Small intestine (tissue), 7 donors: ENCODE measurements around the gene CD247. TPM values are rescaled to one million over a fixed set of nuclear protein-coding genes. Genes with fewer than 3 reads are reported as not detected.
A peak's percentile ranks its signal among the peaks of the same experiment; 100 is the strongest.

Experiments used
- DNase-seq, 2 donors: peaks; one replicate each; pipeline versions ENCODE4 v3.0.0 to v3.0.0-alpha.2; 2013
- FAIRE-seq: peaks from 2 replicates; lab custom pipeline; 2012; peaks lifted over from hg19 to GRCh38; lab: Jason Lieb, UNC
- H3K27ac ChIP-seq, 3 donors: one replicate each; pipeline ENCODE4 v1.5.1; 2013; ENCODE audit warnings: low read length in 2 of 3, mild to moderate bottlenecking in 2 of 3, control low read depth in 1 of 3, inconsistent platforms in 1 of 3, low read depth in 1 of 3, moderate library complexity in 1 of 3
- H3K27me3 ChIP-seq, 3 donors: one replicate each; pipeline ENCODE4 v1.6.1; 2013; ENCODE audit warnings: low read length in 3 of 3, inconsistent platforms in 1 of 3; ENCODE audit not compliant: control insufficient read depth in 3 of 3, insufficient read depth in 3 of 3
- H3K36me3 ChIP-seq, 3 donors: one replicate each; pipeline ENCODE4 v1.6.1; 2013; ENCODE audit warnings: low read length in 3 of 3, inconsistent platforms in 1 of 3, low read depth in 1 of 3, mild to moderate bottlenecking in 1 of 3, moderate library complexity in 1 of 3; ENCODE audit not compliant: control insufficient read depth in 3 of 3, insufficient read depth in 2 of 3
- H3K4me1 ChIP-seq, 3 donors: one replicate each; pipeline ENCODE4 v1.6.1; 2013; ENCODE audit warnings: low read length in 2 of 3, inconsistent platforms in 1 of 3, low read depth in 1 of 3, mild to moderate bottlenecking in 1 of 3, moderate library complexity in 1 of 3; ENCODE audit not compliant: control insufficient read depth in 3 of 3, insufficient read depth in 2 of 3
- H3K4me3 ChIP-seq, 3 donors: one replicate each; pipeline ENCODE4 v1.5.1; 2013; ENCODE audit warnings: low read length in 3 of 3, control low read depth in 1 of 3, inconsistent platforms in 1 of 3, low read depth in 1 of 3, mild to moderate bottlenecking in 1 of 3, moderate library complexity in 1 of 3
- H3K9me3 ChIP-seq, 2 donors: one replicate each; pipeline ENCODE4 v1.6.1; 2013; ENCODE audit warnings: low read depth in 1 of 2, low read length in 1 of 2; ENCODE audit not compliant: control insufficient read depth in 2 of 2, insufficient read depth in 1 of 2
- WGBS, 3 donors: extraction: QIAGEN DNeasy Blood & Tissue Kit; methylation state at CpG; one replicate each; pipeline ENCODE4 v1.1.7; 2013; 5-methylcytosine and 5-hydroxymethylcytosine counted together
- polyA plus RNA-seq, 4 donors: library from polyadenylated mRNA; stranded (reverse) in 3 of 4; unstranded in 1 of 4; fragments of 200-250 nt in 3 of 4; fragments of 120-200 nt in 1 of 4; gene quantifications; one replicate each; pipeline versions ENCODE4 v1.2.1 to v1.2.3, GENCODE V29; 2013
- donor health status: healthy with polysubstance abuse.
- donor health status: control.
- donor health status: control.
- donor health status: Bipolar disorder and iron deficiency.
- donor health status: healthy.

The CD247 gene
- polyA plus RNA-seq, 4 donors = 0.45 to 5.0 (median 3.2) TPM

- 84 to 87% (median 85%) methylated on average over 5 of the region's 5 CpGs for WGBS, 3 donors
These were observed 46.8 kb downstream of the CD247 start for GRCh38 chr1:167471568-167471967.

GRCh38 chr1:167469280-167469965 is 48.9 kb downstream of the CD247 start:
- Histone ChIP-seq H3K4me1 (peaks cover 0 to 5% (median 0%) of the 10 kb centered on the region in 3 donors), H3K27me3 (no peaks in the 10 kb centered on the region), H3K27ac (no peak overlapping the region), H3K36me3 (no peaks in the 10 kb centered on the region), H3K4me3 (no peak overlapping the region), H3K9me3 (no peaks in the 10 kb centered on the region)
- DNase-seq (no peak), FAIRE-seq (no peak)
- WGBS, 3 donors = 69 to 84% (median 82%) methylated on average over 7 of the region's 7 CpGs

More at GRCh38 chr1:167471568-167471967, 46.8 kb downstream of the CD247 start:
- H3K27ac ChIP-seq = no peak overlapping the region
- no peak overlapping the region for H3K4me3 ChIP-seq
- H3K27me3 ChIP-seq = no peaks in the 10 kb centered on the region
- FAIRE-seq (no peak), DNase-seq (no peak)
- H3K4me1 ChIP-seq = no peaks in the 10 kb centered on the region
- H3K9me3 ChIP-seq = no peaks in the 10 kb centered on the region
- H3K36me3 ChIP-seq = no peaks in the 10 kb centered on the region

- Histone ChIP-seq H3K27ac (no peak overlapping the region), H3K4me3 (no peak overlapping the region), H3K36me3 (no peaks in the 10 kb centered on the region), H3K9me3 (no peaks in the 10 kb centered on the region), H3K4me1 (peaks cover 0 to 5% (median 0%) of the 10 kb centered on the region in 3 donors), H3K27me3 (no peaks in the 10 kb centered on the region)
- FAIRE-seq (no peak), DNase-seq (no peak)
- WGBS, 3 donors = 78 to 86% (median 83%) methylated on average over 9 of the region's 9 CpGs
These were observed 50.6 kb downstream of the CD247 start for GRCh38 chr1:167467752-167468151.

GRCh38 chr1:167467126-167467710 is 51.1 kb downstream of the CD247 start:
- Histone ChIP-seq H3K9me3 (no peaks in the 10 kb centered on the region), H3K4me1 (peaks cover 0 to 5% (median 0%) of the 10 kb centered on the region in 3 donors), H3K27ac (no peak overlapping the region), H3K4me3 (no peak overlapping the region), H3K36me3 (no peaks in the 10 kb centered on the region), H3K27me3 (peaks cover 0 to under 1% (median 0%) of the 10 kb centered on the region in 3 donors)
- FAIRE-seq (no peak), DNase-seq (no peak)
- 87 to 92% (median 88%) methylated on average over 15 of the region's 15 CpGs for WGBS, 3 donors

GRCh38 chr1:167465743-167466142 is 52.6 kb downstream of the CD247 start:
- Histone ChIP-seq H3K27ac (peak overlapping the region in 1 of 3 donors; percentile 60), H3K9me3 (no peaks in the 10 kb centered on the region), H3K27me3 (peaks cover 0 to 3% (median 0%) of the 10 kb centered on the region in 3 donors), H3K4me1 (peaks cover 0 to 5% (median 0%) of the 10 kb centered on the region in 3 donors), H3K36me3 (no peaks in the 10 kb centered on the region), H3K4me3 (no peak overlapping the region)
- FAIRE-seq (no peak), DNase-seq (peak in 1 of 2 donors; percentile 85)
- 8 to 38% (median 26%) methylated on average over 1 of the region's 1 CpG for WGBS, 3 donors

GRCh38 chr1:167465018-167465417 is 53.3 kb downstream of the CD247 start:
- WGBS, 3 donors = 75 to 93% (median 92%) methylated on average over 2 of the region's 2 CpGs
- Histone ChIP-seq H3K27ac (no peak overlapping the region), H3K4me1 (peaks cover 0 to 5% (median 0%) of the 10 kb centered on the region in 3 donors), H3K27me3 (peaks cover 0 to 3% (median 0%) of the 10 kb centered on the region in 3 donors), H3K4me3 (no peak overlapping the region), H3K9me3 (no peaks in the 10 kb centered on the region), H3K36me3 (no peaks in the 10 kb centered on the region)
- DNase-seq (no peak), FAIRE-seq (no peak)

- FAIRE-seq = no peak
- no peak overlapping the region for H3K4me3 ChIP-seq
- H3K4me1 ChIP-seq = peaks cover 0 to 5% (median 0%) of the 10 kb centered on the region in 3 donors
- H3K36me3 ChIP-seq = no peaks in the 10 kb centered on the region
- H3K27me3 ChIP-seq = peaks cover 0 to 3% (median 0%) of the 10 kb centered on the region in 3 donors
- 83 to 89% (median 87%) methylated on average over 6 of the region's 6 CpGs for WGBS, 3 donors
- no peaks in the 10 kb centered on the region for H3K9me3 ChIP-seq
- H3K27ac ChIP-seq = no peak overlapping the region
- no peak for DNase-seq
These were observed 54.3 kb downstream of the CD247 start for GRCh38 chr1:167463875-167464575.

GRCh38 chr1:167463080-167463479 is 55.2 kb downstream of the CD247 start:
- FAIRE-seq = no peak
- 80 to 86% (median 86%) methylated on average over 4 of the region's 4 CpGs for WGBS, 3 donors

More at GRCh38 chr1:167463080-167463479, 55.2 kb downstream of the CD247 start:
- Histone ChIP-seq H3K4me1 (peaks cover 0 to 5% (median 0%) of the 10 kb centered on the region in 3 donors), H3K36me3 (no peaks in the 10 kb centered on the region), H3K4me3 (no peak overlapping the region), H3K9me3 (no peaks in the 10 kb centered on the region), H3K27ac (no peak overlapping the region), H3K27me3 (peaks cover 0 to 3% (median 0%) of the 10 kb centered on the region in 3 donors)
- no peak for DNase-seq
